Hepatocyte (in vitro differentiated cells): ENCODE data around the gene RNU6-9.

Experiments used
- EZH2phosphoT487 ChIP-seq: fragments of 200-600 bp; sonication (generic); IDR thresholded peaks from one replicate; pipeline ENCODE4 v1.6.1; 2018; ENCODE audit warnings: antibody characterized with exemption, mild to moderate bottlenecking, low read depth, moderate library complexity; ENCODE audit not compliant: unreplicated experiment, severe bottlenecking
- TF ChIP-seq, protein P1 (sequence below): fragments of 200-600 bp; sonication (generic); IDR thresholded peaks from 2 replicates; pipeline ENCODE4 v1.5.1; 2016; ENCODE audit warnings: antibody characterized with exemption, mild to moderate bottlenecking; ENCODE audit not compliant: poor library complexity

DNA sequence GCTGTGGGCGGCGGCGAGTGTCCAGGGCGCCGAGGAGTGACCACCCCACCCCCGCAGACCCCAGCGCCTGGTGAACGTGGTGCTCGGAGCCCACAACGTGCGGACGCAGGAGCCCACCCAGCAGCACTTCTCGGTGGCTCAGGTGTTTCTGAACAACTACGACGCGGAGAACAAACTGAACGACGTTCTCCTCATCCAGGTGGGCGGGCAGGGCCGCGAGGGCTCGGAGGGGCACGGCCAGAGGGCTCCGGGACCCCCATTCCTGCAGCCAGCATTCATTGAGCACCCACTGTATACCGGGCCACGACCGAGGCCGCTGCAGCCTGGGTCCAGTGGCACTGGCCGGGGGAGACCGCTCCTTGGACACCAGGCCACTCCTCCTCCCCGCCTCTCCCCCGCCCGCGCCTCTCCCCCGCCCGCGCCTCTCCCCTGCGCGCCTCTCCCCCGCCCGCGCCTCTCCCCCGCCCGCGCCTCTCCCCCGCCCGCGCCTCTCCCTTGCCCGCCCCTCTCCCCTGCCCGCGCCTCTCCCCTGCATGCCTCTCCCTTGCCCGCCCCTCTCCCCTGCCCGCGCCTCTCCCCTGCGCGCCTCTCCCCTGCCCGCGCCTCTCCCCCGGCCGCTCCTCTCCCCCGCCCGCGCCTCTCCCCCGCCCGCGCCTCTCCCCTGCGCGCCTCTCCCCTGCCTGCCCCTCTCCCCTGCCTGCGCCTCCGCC lies 49.3 kb upstream of the RNU6-9 start:
- TF ChIP-seq, protein P1, sequence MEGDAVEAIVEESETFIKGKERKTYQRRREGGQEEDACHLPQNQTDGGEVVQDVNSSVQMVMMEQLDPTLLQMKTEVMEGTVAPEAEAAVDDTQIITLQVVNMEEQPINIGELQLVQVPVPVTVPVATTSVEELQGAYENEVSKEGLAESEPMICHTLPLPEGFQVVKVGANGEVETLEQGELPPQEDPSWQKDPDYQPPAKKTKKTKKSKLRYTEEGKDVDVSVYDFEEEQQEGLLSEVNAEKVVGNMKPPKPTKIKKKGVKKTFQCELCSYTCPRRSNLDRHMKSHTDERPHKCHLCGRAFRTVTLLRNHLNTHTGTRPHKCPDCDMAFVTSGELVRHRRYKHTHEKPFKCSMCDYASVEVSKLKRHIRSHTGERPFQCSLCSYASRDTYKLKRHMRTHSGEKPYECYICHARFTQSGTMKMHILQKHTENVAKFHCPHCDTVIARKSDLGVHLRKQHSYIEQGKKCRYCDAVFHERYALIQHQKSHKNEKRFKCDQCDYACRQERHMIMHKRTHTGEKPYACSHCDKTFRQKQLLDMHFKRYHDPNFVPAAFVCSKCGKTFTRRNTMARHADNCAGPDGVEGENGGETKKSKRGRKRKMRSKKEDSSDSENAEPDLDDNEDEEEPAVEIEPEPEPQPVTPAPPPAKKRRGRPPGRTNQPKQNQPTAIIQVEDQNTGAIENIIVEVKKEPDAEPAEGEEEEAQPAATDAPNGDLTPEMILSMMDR = no peak
- no peak for TF ChIP-seq EZH2phosphoT487
